Measurements from ENCODE around the gene HDAC7.
A peak's percentile ranks its signal among the peaks of the same experiment; 100 is the strongest.

The HDAC7 gene

GRCh38 chr12:47776471-47777143 is 43.1 kb downstream of the HDAC7 start:
- DNase-seq, result no peak

- no peak for DNase-seq
Measured at GRCh38 chr12:47775100-47775911, 44.4 kb downstream of the HDAC7 start.

GRCh38 chr12:47774663-47775062 is 45.0 kb downstream of the HDAC7 start:
- DNase-seq, result no peak

GRCh38 chr12:47773858-47774580 is 45.7 kb downstream of the HDAC7 start:
- DNase-seq, result no peak

GRCh38 chr12:47773062-47773857 is 46.4 kb downstream of the HDAC7 start, which contains the start of gene SLC48A1:
SLC48A1 (plus strand) TSS chr12:47773238; CDS start chr12:47773305, 67 bp downstream.
- peak; percentile 59 to 61 for DNase-seq

- DNase-seq, result no peak
Measured at GRCh38 chr12:47772738-47773061, 47.0 kb downstream of the HDAC7 start.

- no peak for DNase-seq
Measured at GRCh38 chr12:47772094-47772660, 47.5 kb downstream of the HDAC7 start.

GRCh38 chr12:47771304-47771703 is 48.4 kb downstream of the HDAC7 start:
- no peak for DNase-seq

GRCh38 chr12:47770086-47770726 is 49.5 kb downstream of the HDAC7 start:
- DNase-seq, result no peak

- DNase-seq, result no peak
Measured at GRCh38 chr12:47769234-47770085, 50.2 kb downstream of the HDAC7 start.

- no peak for DNase-seq
Measured at GRCh38 chr12:47768323-47768811, 51.3 kb downstream of the HDAC7 start.

- peak; percentile 71 to 75 for DNase-seq
Measured at GRCh38 chr12:47767216-47767724, 52.4 kb downstream of the HDAC7 start.

GRCh38 chr12:47766502-47767215 is 53.0 kb downstream of the HDAC7 start:
- no peak for DNase-seq

GRCh38 chr12:47763481-47764346 is 56.0 kb downstream of the HDAC7 start:
- no peak for DNase-seq

- DNase-seq, result no peak
Measured at GRCh38 chr12:47762850-47763465, 56.7 kb downstream of the HDAC7 start.

- DNase-seq, result peak; percentile 55 to 61
Measured at GRCh38 chr12:47758834-47759690, 60.6 kb downstream of the HDAC7 start, which contains the start of gene RAPGEF3. RAPGEF3 (minus strand) TSS chr12:47758880; CDS start chr12:47758556, 324 bp downstream.

GRCh38 chr12:47758584-47758833 is 61.2 kb downstream of the HDAC7 start:
- DNase-seq, result no peak
